ENCODE data around the gene GPX4.

Gene GPX4

GRCh38 chr19:1109032-1109551 is 5.3 kb downstream of the GPX4 start:
- H3K9me3 ChIP-seq, result no peaks in the 10 kb centered on the region

GRCh38 chr19:1109697-1110671 is 6.2 kb downstream of the GPX4 start:
- Histone ChIP-seq H3K27me3 (no peaks in the 10 kb centered on the region), H3K4me3 (ENCODE audit: low read depth in 1 of 2, low read length in 1 of 2) (no peak overlapping the region), H3K9me3 (no peaks in the 10 kb centered on the region), H3K27ac (no peak overlapping the region), H3K4me1 (ENCODE audit: control insufficient read depth in 1 of 2, insufficient read depth in 1 of 2, low read depth in 1 of 2, low read length in 1 of 2) (peaks cover 29 to 34% of the 10 kb centered on the region in 2 experiments), H3K36me3 (peaks cover 90% of the 10 kb centered on the region)
- no peak for TF ChIP-seq CTCF (IDR thresholded peaks at IDR 0.05)

More at GRCh38 chr19:1109032-1109551, 5.3 kb downstream of the GPX4 start:
- no peak for TF ChIP-seq CTCF (IDR thresholded peaks at IDR 0.05)
- Histone ChIP-seq H3K4me3 (ENCODE audit: low read depth in 1 of 2, low read length in 1 of 2) (no peak overlapping the region), H3K27ac (no peak overlapping the region), H3K36me3 (peaks cover 82% of the 10 kb centered on the region), H3K4me1 (ENCODE audit: control insufficient read depth in 1 of 2, insufficient read depth in 1 of 2, low read depth in 1 of 2, low read length in 1 of 2) (peaks cover 32 to 40% of the 10 kb centered on the region in 2 experiments), H3K27me3 (no peaks in the 10 kb centered on the region)

- TF ChIP-seq CTCF (IDR thresholded peaks at IDR 0.05), result no peak
- no peak overlapping the region for H3K4me3 ChIP-seq (ENCODE audit: low read depth in 1 of 2, low read length in 1 of 2)
- peak overlapping the region; percentile 13 for H3K27ac ChIP-seq
- H3K36me3 ChIP-seq, result peaks cover 100% of the 10 kb centered on the region
- no peaks in the 10 kb centered on the region for H3K27me3 ChIP-seq
- peaks cover 19 to 24% of the 10 kb centered on the region in 2 experiments for H3K4me1 ChIP-seq (ENCODE audit: control insufficient read depth in 1 of 2, insufficient read depth in 1 of 2, low read depth in 1 of 2, low read length in 1 of 2)
- no peaks in the 10 kb centered on the region for H3K9me3 ChIP-seq
These were observed 7.2 kb downstream of the GPX4 start for GRCh38 chr19:1110809-1111640.

GRCh38 chr19:1111641-1112267 is 8.0 kb downstream of the GPX4 start:
- Histone ChIP-seq H3K9me3 (no peaks in the 10 kb centered on the region), H3K4me3 (ENCODE audit: low read depth in 1 of 2, low read length in 1 of 2) (no peak overlapping the region), H3K27me3 (no peaks in the 10 kb centered on the region), H3K4me1 (ENCODE audit: control insufficient read depth in 1 of 2, insufficient read depth in 1 of 2, low read depth in 1 of 2, low read length in 1 of 2) (peaks cover 13 to 17% of the 10 kb centered on the region in 2 experiments), H3K27ac (no peak overlapping the region), H3K36me3 (peaks cover 100% of the 10 kb centered on the region)
- TF ChIP-seq CTCF (IDR thresholded peaks at IDR 0.05), result no peak

All from neutrophil (primary cell).